ENCODE measurements around the gene LDLRAD4.

DNA sequence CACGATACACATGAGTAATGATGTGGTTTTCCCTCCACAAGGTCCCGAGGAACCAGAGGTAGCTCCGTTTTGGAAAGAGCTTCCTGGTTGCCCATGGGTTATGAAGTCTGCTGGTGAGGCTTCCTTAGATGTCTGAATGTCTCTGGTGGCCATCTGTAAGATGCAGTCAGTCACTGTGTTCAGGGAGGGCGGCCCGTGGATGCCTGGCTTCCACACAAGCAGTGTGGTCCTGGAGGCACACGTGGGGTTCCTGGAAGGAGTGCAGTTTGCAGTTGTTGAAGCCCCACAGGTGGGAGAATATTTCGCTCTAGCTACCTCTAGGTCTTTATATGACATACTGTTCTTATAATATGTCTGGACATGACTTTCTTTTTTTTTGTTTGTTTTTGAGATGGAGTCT lies 298.8 kb downstream of the LDLRAD4 start:
- TF ChIP-seq, protein P1, sequence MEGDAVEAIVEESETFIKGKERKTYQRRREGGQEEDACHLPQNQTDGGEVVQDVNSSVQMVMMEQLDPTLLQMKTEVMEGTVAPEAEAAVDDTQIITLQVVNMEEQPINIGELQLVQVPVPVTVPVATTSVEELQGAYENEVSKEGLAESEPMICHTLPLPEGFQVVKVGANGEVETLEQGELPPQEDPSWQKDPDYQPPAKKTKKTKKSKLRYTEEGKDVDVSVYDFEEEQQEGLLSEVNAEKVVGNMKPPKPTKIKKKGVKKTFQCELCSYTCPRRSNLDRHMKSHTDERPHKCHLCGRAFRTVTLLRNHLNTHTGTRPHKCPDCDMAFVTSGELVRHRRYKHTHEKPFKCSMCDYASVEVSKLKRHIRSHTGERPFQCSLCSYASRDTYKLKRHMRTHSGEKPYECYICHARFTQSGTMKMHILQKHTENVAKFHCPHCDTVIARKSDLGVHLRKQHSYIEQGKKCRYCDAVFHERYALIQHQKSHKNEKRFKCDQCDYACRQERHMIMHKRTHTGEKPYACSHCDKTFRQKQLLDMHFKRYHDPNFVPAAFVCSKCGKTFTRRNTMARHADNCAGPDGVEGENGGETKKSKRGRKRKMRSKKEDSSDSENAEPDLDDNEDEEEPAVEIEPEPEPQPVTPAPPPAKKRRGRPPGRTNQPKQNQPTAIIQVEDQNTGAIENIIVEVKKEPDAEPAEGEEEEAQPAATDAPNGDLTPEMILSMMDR (conservative IDR thresholded peaks at IDR 0.05): no peak
- TF ChIP-seq ZFX (IDR thresholded peaks at IDR 0.05): no peak
